Esophagus muscularis mucosa (tissue), 4 donors: ENCODE data around the gene AGT.

Source experiments
- CTCF ChIP-seq, 3 experiments: fragments of 200-600 bp in 2 of 3; fragments of 450-650 bp in 1 of 3; sonication (generic) in 2 of 3; IDR thresholded peaks; one replicate each; pipeline ENCODE4 v1.5.1; 2017 to 2019; ENCODE audit warnings: antibody characterized with exemption in 3 of 3, mild to moderate bottlenecking in 2 of 3, moderate library complexity in 1 of 3
- EP300 ChIP-seq: sonication (generic); formaldehyde crosslinking; IDR thresholded peaks from one replicate; pipeline ENCODE4 v1.6.1; 2017; ENCODE audit warnings: antibody characterized with exemption
- POLR2A ChIP-seq: fragments of 450-650 bp; IDR thresholded peaks from one replicate; pipeline ENCODE4 v1.6.1; 2017; ENCODE audit warnings: antibody characterized with exemption, moderate library complexity, mild to moderate bottlenecking, low read depth
- POLR2AphosphoS5 ChIP-seq, 2 donors: sonication (generic); formaldehyde crosslinking; IDR thresholded peaks; one replicate each; pipeline ENCODE4 v1.6.1; 2017; ENCODE audit warnings: antibody characterized with exemption in 2 of 2

- TF ChIP-seq POLR2A, result no peak
- TF ChIP-seq CTCF (IDR thresholded peaks at IDR 0.05), result no peak
- TF ChIP-seq EP300, result no peak
- no peak for TF ChIP-seq POLR2AphosphoS5 (IDR thresholded peaks at IDR 0.05)
Observed at GRCh38 chr1:230712470-230712942, 1.4 kb downstream of the AGT start.
